Stimulated activated CD4-positive, alpha-beta T cell treated with anti-CD3 and anti-CD28 coated beads, Interleukin-2, amount 100 ng/mL, for 48 hours (primary cell): ENCODE results near the gene TMEM143.
A peak's percentile ranks its signal among the peaks of the same experiment; 100 is the strongest.
"Not testable (repeated sequence)": the region's sequence is repeated elsewhere in the genome, so short reads cannot be mapped to it uniquely, and the experiment has no call there.

ENCODE experiments used
- DNase-seq, 2 donors: peaks; one replicate each; pipeline ENCODE4 v3.0.0-alpha.2; 2020

Gene TMEM143

DNA sequence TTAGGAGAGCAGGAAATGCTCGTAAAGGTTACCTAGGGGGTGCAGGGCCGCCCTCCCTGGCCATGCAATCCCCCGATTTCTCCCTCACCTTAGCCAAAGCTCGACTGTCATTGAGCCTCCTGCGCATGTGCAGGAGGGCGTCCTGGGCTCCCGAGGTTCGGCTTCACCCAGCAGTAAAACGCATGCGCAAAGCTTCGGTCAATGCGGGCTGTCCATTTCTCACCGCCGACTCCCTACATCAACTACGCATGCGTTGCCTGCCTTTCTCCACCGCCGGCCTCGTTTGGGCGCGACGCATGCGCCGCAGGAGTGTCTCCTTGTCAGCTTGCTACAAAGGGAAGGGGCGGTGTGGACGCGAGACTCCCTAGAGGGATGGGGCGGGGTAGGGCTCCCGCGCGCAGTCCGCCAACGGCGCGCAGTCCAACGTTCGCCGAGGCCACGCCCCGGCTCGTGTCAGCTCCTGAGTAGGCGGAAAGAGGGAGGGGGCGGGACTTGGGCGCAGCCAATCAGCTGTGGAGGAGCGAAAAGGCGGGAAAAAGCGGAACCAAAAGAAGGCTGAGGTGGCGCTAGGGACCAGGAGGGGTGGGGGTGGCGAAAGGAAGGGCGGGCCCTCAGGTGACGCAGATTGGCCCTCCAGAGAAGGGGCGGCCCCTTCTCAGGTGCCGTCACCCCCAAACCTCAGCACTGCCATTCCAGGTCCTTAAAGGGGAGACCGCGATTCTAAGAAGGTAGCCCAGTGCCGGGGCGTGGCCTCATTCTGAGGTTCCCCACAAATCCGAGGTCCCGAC, at the start of gene TMEM143, which contains the start of gene SYNGR4:
TSS of gene TMEM143 (minus strand) at position 131 of the 788 bp plus-strand sequence. CDS start at position 111, 20 bp downstream.
TSS of gene SYNGR4 (plus strand) at position 558 of the 788 bp plus-strand sequence. CDS start 1,476 bp downstream, outside the sequence.
- DNase-seq, result peak; percentile 92 to 93

DNA sequence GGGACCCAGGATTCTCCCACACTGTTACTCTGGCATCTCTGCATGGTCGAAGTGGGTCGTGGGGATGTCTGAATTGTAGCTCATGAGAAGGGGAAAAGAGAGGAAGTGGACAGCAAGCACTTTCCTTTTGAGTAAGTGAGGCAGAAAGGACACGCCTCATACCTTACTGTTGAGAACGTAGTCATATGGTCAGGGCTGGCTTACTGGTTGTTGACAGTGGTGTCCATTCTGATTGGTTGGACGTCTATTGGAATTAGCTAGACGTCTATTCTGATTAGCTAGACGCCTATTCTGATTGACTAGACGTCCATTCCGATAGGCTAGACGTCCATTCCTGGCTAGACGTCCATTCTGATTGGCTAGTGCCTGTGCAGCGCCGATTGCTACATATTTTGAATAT, 42.1 kb upstream of the TMEM143 start:
- no peak for DNase-seq

- no peak for DNase-seq
Observed at GRCh38 chr19:48405010-48405659, 41.4 kb upstream of the TMEM143 start.

- DNase-seq, result no peak
Observed at GRCh38 chr19:48403606-48404005, 39.9 kb upstream of the TMEM143 start.

DNA sequence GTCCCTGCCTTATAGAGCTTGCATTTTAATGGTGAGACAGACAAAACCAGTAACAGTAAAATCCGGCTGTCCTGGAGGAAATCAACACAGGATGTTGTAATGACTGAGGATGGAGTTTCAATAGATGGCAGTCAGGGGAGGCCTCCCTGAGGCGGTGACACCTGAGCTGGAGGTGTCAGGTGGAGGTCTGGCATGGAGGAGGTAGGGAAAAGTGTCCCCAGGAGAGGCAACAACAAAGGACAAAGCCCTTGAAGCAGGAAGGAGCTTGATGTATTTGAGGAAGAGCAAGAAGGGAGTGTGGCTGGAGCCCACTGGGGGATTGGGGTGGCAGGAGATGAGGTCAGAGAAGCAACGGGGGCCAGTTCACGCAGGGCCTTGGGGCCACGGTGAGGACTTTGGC, 37.5 kb upstream of the TMEM143 start:
- DNase-seq, result no peak

DNA sequence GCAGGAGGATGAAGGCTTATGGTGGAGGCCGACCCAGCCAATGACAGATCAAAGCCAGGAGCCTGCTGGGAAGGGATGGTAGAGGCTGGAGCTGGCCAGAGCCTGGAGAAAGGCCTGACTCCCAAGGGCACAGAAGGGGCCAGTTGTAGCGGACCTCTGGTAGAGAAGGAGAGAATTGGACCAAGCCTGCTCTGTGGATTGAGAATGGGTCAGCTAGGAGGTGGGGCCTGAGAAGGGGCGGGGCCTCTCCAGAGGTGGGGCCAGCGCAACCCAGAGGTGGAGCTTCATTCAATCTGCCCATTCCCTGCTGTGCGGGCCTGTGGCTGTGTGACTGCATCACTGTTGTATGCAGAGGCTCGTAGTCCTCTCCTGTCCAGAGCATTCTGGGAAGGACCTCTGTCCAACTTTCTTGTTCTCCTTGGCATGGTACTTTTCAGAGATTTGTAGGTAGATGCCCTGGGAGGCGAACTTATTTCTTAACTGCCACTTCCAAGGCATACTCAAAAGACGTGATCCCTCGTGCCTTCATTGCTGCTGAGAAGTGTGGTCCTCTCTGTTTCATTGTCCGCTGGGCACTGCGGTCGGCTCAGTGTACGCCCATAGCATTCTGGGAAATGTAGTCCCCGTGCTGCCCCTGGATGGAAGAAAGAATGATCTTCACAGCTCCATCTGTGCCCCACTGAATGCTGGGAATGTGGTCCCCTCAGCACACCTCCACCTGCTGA, 36.4 kb upstream of the TMEM143 start:
- DNase-seq, result no peak

DNA sequence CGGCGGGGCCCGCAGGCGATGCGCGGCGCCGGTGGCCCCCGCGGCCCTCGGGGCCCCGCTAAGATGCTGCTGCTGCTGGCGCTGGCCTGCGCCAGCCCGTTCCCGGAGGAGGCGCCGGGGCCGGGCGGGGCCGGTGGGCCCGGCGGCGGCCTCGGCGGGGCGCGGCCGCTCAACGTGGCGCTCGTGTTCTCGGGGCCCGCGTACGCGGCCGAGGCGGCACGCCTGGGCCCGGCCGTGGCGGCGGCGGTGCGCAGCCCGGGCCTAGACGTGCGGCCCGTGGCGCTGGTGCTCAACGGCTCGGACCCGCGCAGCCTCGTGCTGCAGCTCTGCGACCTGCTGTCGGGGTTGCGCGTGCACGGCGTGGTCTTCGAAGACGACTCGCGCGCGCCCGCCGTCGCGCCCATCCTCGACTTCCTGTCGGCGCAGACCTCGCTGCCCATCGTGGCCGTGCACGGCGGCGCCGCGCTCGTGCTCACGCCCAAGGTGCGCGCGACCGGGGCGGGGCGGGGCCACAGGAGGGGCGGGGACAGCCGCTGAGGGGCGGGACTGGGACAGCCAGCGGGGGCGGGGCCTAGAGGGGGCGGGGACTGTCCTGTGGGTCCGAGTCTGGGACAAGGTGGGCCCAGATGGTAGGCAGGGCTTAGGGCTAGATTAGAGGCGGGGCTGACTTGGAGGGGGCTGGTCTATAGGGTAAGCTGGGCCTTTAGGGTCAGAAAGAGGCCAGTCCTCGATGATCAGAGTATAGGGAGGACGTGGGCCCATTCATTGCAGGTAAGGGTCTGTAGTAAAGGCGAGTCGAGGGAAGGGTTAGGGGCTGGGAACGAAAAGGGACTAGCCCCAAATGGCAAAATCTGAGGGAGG, 34.9 kb upstream of the TMEM143 start:
- peak; percentile 77 to 91 for DNase-seq

DNA sequence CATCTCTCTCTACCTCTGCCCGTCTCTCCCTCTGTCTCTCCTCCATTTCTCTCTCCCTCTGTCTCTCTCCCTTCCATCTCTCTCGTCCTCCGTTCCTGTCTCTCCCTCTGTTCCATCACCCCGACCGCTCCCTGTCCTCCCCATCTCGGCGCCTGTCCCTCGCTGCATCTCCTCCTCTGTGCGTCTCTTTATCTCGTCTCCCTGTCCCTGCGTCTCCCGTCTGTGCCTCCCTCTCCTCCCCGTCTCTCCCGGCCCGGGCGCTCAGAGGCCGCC, 34.3 kb upstream of the TMEM143 start:
- no peak for DNase-seq

DNA sequence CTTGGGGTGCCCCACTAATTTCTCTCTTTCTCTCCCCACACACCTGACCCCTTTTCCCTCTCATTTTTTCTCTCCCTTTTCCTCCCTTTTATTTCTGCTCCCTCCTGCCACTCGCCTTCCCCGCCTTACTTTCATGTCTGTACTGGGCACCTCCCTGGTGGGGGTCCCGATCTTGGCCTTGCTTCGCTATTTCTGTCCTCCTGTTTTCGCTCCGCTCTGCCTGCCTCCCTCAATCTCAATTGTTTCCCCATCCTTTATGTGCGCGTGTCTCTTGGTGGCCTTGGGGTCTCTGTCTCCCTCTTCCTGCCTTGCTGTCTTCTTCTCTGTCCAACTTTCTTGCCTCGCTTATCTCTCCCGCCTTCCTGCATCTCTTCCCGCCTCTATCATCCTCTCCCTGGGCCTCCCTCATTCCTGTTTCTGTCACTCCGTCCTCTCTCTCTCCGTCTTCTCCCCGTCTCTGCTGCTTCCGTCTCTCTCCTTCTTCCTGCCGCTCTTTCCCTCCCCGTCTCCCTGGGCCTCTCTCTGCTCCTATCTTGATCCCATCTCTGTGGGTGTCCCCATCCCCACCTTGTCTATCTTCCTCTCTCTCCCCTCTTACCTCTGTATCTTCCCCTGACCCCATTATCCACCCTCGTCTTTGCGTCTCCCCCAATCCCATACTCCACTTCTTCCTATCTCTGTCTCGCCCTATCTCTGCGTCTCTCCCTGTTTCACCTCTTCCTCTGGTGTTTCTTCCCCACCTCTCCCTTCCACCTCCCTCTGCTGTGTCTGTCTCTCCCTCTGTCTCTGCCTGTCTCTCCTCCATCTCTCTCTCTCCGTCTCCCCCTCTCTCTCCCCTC, 33.7 kb upstream of the TMEM143 start:
- DNase-seq, result no peak

- no peak for DNase-seq
Observed at GRCh38 chr19:48396824-48397176, 33.1 kb upstream of the TMEM143 start.

GRCh38 chr19:48396016-48396823, 32.5 kb upstream of the TMEM143 start:
- no peak for DNase-seq

DNA sequence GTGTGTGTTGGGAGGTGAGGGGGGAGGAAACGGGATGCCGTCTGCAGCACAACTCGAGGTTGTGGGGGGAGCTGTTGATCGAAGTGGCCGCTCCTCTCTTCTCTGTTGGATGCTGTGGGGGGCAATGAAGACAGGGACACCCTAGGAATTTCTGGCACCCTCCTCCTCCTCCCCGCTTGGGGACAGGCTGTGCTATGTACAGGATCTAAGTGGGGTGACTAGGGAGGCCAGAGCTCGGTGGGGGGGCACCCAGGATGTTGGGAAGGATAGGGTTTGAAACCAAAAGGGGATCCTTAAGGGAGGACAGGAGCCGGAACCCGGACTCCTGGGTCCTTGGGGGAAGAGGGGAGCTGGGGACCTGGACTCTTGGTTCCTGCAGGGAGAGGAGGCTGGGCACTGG, 31.8 kb upstream of the TMEM143 start:
- no peak for DNase-seq

DNA sequence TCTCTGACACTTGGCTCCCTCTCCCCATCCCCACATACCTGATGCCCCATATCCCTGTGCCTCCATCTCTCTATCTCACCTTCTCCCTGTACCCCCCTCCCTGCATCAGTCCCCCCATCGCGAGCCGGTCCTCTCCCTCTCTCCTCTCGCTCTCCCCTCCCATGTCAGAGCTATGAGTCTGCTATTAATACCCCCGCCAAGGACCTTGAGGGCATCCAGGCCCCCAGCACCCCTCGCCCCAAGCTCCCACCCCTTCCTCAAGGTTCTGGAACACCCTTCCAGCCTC, 31.4 kb upstream of the TMEM143 start:
- DNase-seq, result no peak

DNA sequence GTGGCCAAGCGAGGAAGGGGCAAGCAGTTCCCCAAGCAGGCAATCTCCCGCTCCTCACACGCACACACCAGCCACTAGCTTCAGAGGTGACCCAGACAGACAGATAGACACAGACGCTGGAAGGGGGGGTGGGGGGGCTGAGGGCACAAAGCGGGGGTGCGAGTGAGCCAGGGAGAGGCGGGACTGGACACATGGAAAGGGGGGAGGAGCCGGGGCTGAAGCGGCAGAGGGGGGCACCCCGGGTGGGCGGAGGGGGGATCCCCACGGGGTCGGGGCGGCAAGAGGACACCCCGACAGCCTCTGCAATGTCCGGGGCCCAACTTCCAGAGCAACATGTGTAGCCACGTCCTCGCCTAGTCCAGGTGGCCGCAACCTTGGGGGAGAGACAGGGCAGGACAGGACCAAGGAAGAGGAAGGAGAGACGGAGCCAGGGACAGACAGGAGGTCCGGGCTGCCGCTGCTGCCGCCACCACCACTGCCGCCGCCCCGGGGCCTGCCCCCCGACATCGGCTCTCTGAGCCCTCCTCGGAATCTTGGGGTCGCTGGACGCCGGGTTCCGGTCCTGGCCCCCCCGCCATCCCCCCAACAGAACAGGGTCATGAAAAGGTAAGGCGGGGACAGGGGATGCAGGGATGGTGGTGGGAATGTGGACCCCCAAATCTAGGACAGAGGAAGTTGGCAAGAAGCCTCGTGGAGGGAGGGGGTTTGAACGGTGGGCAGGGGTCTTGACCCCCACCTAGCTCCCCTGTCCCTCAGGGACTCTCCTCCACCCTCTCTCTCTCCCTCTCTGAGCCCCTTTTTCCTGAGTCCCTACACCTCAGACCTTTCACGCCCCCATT, 30.8 kb upstream of the TMEM143 start:
- DNase-seq, result no peak

GRCh38 chr19:48393559-48394330, 30.0 kb upstream of the TMEM143 start, which contains the start of gene GRIN2D:
Gene GRIN2D (plus strand): TSS chr19:48393668. CDS start chr19:48398393, 4,725 bp downstream.
- DNase-seq, result no peak

DNA sequence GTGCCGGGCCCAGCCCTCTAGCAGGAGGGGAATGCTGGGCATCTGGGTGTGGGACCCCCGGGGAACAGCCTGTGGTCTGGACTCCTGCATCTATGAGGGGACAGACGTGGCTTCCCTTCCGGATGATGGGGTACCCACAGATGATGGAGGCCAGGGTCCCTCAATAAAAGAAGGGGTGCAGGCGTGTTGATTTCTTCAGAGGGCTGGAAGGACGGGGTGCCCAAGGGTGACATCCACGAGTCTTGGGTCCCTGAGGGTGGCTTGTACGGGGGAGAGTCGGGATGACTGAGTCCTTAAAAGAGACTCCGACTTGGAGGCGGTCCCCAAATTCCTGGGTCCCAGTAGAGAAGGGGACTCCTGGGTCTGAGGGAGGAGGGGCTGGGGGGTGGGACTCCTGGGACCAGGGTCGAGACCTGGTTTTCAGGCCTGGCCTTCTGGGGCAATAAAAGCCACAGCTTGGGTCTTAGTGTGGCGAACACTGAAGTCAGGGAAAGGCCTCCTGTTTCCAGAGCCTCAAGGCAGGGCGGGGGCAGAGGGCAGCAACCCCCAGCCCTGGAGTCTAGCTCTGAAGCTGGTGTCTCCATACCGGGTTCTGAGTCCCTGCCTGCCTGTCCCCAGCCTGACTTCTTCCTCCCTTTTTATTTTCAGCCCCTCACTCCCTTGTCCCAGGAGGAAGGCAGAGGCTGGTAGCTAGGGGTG, 29.3 kb upstream of the TMEM143 start:
- DNase-seq, result no peak

GRCh38 chr19:48392006-48392344, 28.2 kb upstream of the TMEM143 start:
- DNase-seq, result not testable (repeated sequence)

- peak; percentile 71 to 80 for DNase-seq
Observed at GRCh38 chr19:48391100-48392005, 27.6 kb upstream of the TMEM143 start, which contains the start of gene KDELR1. Gene KDELR1 (minus strand): TSS chr19:48391551. CDS start chr19:48391358, 193 bp downstream.
